Stomach (tissue), 4 donors: ENCODE results near the gene MEPE.

Experiments used
- POLR2A ChIP-seq, 4 donors: fragments of 450-650 bp; IDR thresholded peaks; one replicate each; pipeline ENCODE4 v1.6.1; 2016; ENCODE audit warnings: antibody characterized with exemption in 4 of 4, control low read depth in 2 of 4, mild to moderate bottlenecking in 1 of 4, moderate library complexity in 1 of 4
- TF ChIP-seq, protein P1 (sequence below), 7 experiments: fragments of 450-650 bp in 4 of 7; fragments of 200-600 bp in 3 of 7; sonication (generic) in 3 of 7; IDR thresholded peaks; one replicate each; pipeline ENCODE4 v1.5.1; 2016 to 2019; ENCODE audit warnings: antibody characterized with exemption in 7 of 7, control low read depth in 2 of 7, mild to moderate bottlenecking in 1 of 7

GRCh38 chr4:87863486-87863885 lies 30.7 kb downstream of the MEPE start:
- TF ChIP-seq, protein P1, sequence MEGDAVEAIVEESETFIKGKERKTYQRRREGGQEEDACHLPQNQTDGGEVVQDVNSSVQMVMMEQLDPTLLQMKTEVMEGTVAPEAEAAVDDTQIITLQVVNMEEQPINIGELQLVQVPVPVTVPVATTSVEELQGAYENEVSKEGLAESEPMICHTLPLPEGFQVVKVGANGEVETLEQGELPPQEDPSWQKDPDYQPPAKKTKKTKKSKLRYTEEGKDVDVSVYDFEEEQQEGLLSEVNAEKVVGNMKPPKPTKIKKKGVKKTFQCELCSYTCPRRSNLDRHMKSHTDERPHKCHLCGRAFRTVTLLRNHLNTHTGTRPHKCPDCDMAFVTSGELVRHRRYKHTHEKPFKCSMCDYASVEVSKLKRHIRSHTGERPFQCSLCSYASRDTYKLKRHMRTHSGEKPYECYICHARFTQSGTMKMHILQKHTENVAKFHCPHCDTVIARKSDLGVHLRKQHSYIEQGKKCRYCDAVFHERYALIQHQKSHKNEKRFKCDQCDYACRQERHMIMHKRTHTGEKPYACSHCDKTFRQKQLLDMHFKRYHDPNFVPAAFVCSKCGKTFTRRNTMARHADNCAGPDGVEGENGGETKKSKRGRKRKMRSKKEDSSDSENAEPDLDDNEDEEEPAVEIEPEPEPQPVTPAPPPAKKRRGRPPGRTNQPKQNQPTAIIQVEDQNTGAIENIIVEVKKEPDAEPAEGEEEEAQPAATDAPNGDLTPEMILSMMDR (IDR thresholded peaks at IDR 0.05) = no peak
- no peak for TF ChIP-seq POLR2A (IDR thresholded peaks at IDR 0.05)
